Liver (tissue), 9 donors: Measurements from ENCODE around the gene ME1. TPM values are rescaled to one million over a fixed set of nuclear protein-coding genes. Genes with fewer than 3 reads are reported as not detected.

Experiments used
- DNase-seq: peaks from one replicate; pipeline ENCODE4 v3.0.0-alpha.2; 2017; ENCODE audit warnings: low spot score
- H3K27ac ChIP-seq, 2 donors: one replicate each; pipeline ENCODE4 v1.7.0; 2013; ENCODE audit warnings: inconsistent platforms in 2 of 2, low read length in 2 of 2, control low read depth in 1 of 2, low read depth in 1 of 2, mild to moderate bottlenecking in 1 of 2
- H3K27me3 ChIP-seq, 4 donors: one replicate each; pipeline versions ENCODE4 v1.6.1 to v1.7.0; 2013; ENCODE audit warnings: low read length in 3 of 4, inconsistent platforms in 1 of 4, mild to moderate bottlenecking in 1 of 4, moderate library complexity in 1 of 4; ENCODE audit not compliant: control insufficient read depth in 4 of 4, insufficient read depth in 4 of 4
- H3K36me3 ChIP-seq, 4 donors: one replicate each; pipeline versions ENCODE4 v1.6.1 to v1.7.0; 2013; ENCODE audit warnings: low read length in 3 of 4, mild to moderate bottlenecking in 3 of 4, low read depth in 1 of 4, moderate library complexity in 1 of 4; ENCODE audit not compliant: control insufficient read depth in 4 of 4, insufficient read depth in 3 of 4
- H3K4me1 ChIP-seq, 4 donors: one replicate each; pipeline versions ENCODE4 v1.6.1 to v1.7.0; 2013; ENCODE audit warnings: low read length in 3 of 4, mild to moderate bottlenecking in 3 of 4, moderate library complexity in 1 of 4; ENCODE audit not compliant: control insufficient read depth in 4 of 4, insufficient read depth in 4 of 4
- H3K4me3 ChIP-seq, 3 donors: one replicate each; pipeline versions ENCODE4 v1.6.1 to v1.7.0; 2013; ENCODE audit warnings: low read length in 3 of 3, control low read depth in 1 of 3, low read depth in 1 of 3, mild to moderate bottlenecking in 1 of 3
- H3K9ac ChIP-seq, 2 donors: one replicate each; pipeline ENCODE4 v1.7.0; 2013; ENCODE audit warnings: low read length in 2 of 2, mild to moderate bottlenecking in 2 of 2, moderate library complexity in 2 of 2, control low read depth in 1 of 2, low read depth in 1 of 2
- H3K9me3 ChIP-seq, 4 donors: one replicate each; pipeline versions ENCODE4 v1.6.1 to v1.7.0; 2013; ENCODE audit warnings: low read length in 3 of 4; ENCODE audit not compliant: control insufficient read depth in 4 of 4
- EGR1 ChIP-seq, 2 donors: IDR thresholded peaks; 2 replicates each; pipeline ENCODE4 v1.6.1; 2016 to 2018; ENCODE audit warnings: antibody characterized with exemption in 2 of 2, low read depth in 2 of 2
- FOXA2 ChIP-seq: IDR thresholded peaks from 2 replicates; pipeline ENCODE4 v1.6.1; 2016; ENCODE audit warnings: antibody characterized with exemption
- HNF4A ChIP-seq, 2 donors: conservative IDR thresholded peaks; 2 replicates each; pipeline ENCODE4 v1.6.1; 2016; ENCODE audit warnings: antibody characterized with exemption in 2 of 2, mild to moderate bottlenecking in 2 of 2
- JUND ChIP-seq, 2 donors: IDR thresholded peaks; 2 replicates each; pipeline ENCODE4 v1.6.1; 2016; ENCODE audit warnings: antibody characterized with exemption in 2 of 2
- NR2F2 ChIP-seq: IDR thresholded peaks from 2 replicates; pipeline ENCODE4 v1.6.1; 2016; ENCODE audit warnings: antibody characterized with exemption
- RXRA ChIP-seq, 2 donors: IDR thresholded peaks; 2 replicates each; pipeline ENCODE4 v1.6.1; 2017 to 2018; ENCODE audit warnings: antibody characterized with exemption in 2 of 2, mild to moderate bottlenecking in 1 of 2
- SP1 ChIP-seq: IDR thresholded peaks from 2 replicates; pipeline ENCODE4 v1.6.1; 2018; ENCODE audit warnings: antibody characterized with exemption, mild to moderate bottlenecking
- TAF1 ChIP-seq: conservative IDR thresholded peaks from 2 replicates; pipeline ENCODE4 v1.6.1; 2016; ENCODE audit warnings: antibody characterized with exemption, mild to moderate bottlenecking
- YY1 ChIP-seq: IDR thresholded peaks from 2 replicates; pipeline ENCODE4 v1.6.1; 2016; ENCODE audit warnings: antibody characterized with exemption, mild to moderate bottlenecking
- WGBS: extraction: QIAGEN DNeasy Blood & Tissue Kit; methylation state at CpG from one replicate; pipeline ENCODE4 v1.1.7; 2013; 5-methylcytosine and 5-hydroxymethylcytosine counted together
- polyA plus RNA-seq, 2 donors: library from polyadenylated mRNA; stranded (reverse) in 1 of 2; unstranded in 1 of 2; fragments of 200-250 nt in 1 of 2; fragments of >200 nt in 1 of 2; fragmentation: Nextera tagmentation in 1 of 2; extraction: Ambion mirVana in 1 of 2; gene quantifications; one replicate each; pipeline versions ENCODE4 v1.2.1 to v1.2.3, GENCODE V29; 2013 to 2015
- total RNA-seq, 2 donors: library from RNA; depleted of rRNA; stranded (reverse); fragments of >200 nt; gene quantifications; one replicate each; pipeline ENCODE4 v1.2.3, GENCODE V29; 2014
- TF ChIP-seq, protein P1 (sequence below): fragments of 150-350 bp; IDR thresholded peaks from 2 replicates; pipeline ENCODE4 v1.5.1; 2017; ENCODE audit warnings: improper control_type of control experiment, low read depth, low read length; ENCODE audit not compliant: missing input control
- TF ChIP-seq, protein P2 (sequence below): IDR thresholded peaks from 2 replicates; pipeline ENCODE4 v1.6.1; 2016; ENCODE audit warnings: antibody characterized with exemption
- TF ChIP-seq, protein P3 (sequence below): IDR thresholded peaks from 2 replicates; pipeline ENCODE4 v1.6.1; 2016; ENCODE audit warnings: antibody characterized with exemption
- donor health status: healthy.
- donor health status: healthy.
- donor health status: healthy.
- donor health status: healthy.
- donor health status: healthy.

The ME1 gene
- total and polyA plus RNA-seq, 4 donors: 4.3 to 7.8 (median 5.5) TPM

DNA sequence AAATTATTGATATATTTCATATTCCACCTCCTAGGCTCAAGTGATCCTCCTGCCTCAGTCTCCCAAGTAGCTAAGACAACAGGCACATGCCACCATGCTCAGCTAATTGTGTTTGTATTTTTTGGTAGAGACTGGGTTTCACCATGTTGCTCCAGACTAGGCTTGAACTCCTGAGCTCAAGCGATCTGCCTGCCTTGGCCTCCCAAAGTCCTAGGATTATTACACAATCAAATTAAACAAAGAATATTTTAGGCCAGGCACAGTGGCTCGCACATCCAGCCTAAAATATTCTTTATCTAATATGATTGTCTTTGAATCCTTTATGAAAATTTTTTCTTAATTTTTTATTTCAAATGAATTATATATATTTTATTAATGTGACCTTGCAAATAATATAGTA lies 17.8 kb downstream of the ME1 start (continued):
- TF ChIP-seq, protein P1, sequence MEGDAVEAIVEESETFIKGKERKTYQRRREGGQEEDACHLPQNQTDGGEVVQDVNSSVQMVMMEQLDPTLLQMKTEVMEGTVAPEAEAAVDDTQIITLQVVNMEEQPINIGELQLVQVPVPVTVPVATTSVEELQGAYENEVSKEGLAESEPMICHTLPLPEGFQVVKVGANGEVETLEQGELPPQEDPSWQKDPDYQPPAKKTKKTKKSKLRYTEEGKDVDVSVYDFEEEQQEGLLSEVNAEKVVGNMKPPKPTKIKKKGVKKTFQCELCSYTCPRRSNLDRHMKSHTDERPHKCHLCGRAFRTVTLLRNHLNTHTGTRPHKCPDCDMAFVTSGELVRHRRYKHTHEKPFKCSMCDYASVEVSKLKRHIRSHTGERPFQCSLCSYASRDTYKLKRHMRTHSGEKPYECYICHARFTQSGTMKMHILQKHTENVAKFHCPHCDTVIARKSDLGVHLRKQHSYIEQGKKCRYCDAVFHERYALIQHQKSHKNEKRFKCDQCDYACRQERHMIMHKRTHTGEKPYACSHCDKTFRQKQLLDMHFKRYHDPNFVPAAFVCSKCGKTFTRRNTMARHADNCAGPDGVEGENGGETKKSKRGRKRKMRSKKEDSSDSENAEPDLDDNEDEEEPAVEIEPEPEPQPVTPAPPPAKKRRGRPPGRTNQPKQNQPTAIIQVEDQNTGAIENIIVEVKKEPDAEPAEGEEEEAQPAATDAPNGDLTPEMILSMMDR: no peak
- no peak for TF ChIP-seq EGR1 (IDR thresholded peaks at IDR 0.05; ENCODE audit: low read depth in 2 of 2)

DNA sequence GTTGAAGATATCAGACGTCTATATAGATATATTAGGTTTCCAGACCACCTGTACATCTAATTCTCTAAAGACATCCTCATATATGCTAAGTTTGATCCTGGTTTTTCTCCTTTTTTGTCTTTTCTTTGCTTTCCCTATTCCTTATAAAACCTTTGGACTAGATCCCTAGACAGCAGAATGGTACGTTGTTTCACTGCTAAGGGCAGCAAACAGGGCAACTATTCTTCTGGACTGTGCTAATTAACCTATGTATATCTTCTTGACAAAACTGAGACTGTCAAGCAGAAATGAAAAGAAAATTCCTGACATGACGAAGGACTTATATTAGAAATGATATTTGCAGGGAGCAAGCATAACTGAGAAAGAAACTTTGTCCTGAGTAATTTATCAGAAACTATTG lies 19.1 kb downstream of the ME1 start:
- Histone ChIP-seq H3K9me3 (no peaks in the 10 kb centered on the region), H3K4me3 (no peak overlapping the region), H3K27me3 (no peaks in the 10 kb centered on the region), H3K36me3 (no peaks in the 10 kb centered on the region), H3K9ac (no peak overlapping the region), H3K27ac (no peak overlapping the region), H3K4me1 (peaks cover 0 to 2% (median 0%) of the 10 kb centered on the region in 4 donors)
- TF ChIP-seq RXRA (IDR thresholded peaks at IDR 0.05) (no peak), SP1 (no peak), TAF1 (no peak), EGR1 (IDR thresholded peaks at IDR 0.05; ENCODE audit: low read depth in 2 of 2) (no peak), YY1 (no peak), FOXA2 (no peak), NR2F2 (no peak), JUND (IDR thresholded peaks at IDR 0.05) (no peak)
- TF ChIP-seq, protein P1: no peak
- TF ChIP-seq, protein P2, sequence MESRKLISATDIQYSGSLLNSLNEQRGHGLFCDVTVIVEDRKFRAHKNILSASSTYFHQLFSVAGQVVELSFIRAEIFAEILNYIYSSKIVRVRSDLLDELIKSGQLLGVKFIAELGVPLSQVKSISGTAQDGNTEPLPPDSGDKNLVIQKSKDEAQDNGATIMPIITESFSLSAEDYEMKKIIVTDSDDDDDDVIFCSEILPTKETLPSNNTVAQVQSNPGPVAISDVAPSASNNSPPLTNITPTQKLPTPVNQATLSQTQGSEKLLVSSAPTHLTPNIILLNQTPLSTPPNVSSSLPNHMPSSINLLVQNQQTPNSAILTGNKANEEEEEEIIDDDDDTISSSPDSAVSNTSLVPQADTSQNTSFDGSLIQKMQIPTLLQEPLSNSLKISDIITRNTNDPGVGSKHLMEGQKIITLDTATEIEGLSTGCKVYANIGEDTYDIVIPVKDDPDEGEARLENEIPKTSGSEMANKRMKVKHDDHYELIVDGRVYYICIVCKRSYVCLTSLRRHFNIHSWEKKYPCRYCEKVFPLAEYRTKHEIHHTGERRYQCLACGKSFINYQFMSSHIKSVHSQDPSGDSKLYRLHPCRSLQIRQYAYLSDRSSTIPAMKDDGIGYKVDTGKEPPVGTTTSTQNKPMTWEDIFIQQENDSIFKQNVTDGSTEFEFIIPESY: no peak
- TF ChIP-seq, protein P3, sequence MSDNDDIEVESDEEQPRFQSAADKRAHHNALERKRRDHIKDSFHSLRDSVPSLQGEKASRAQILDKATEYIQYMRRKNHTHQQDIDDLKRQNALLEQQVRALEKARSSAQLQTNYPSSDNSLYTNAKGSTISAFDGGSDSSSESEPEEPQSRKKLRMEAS: no peak
- DNase-seq: no peak
- 81% methylated on average over 3 of the region's 3 CpGs for WGBS

GRCh38 chr6:83403191-83403590 lies 27.7 kb downstream of the ME1 start:
- no peaks in the 10 kb centered on the region for H3K4me1 ChIP-seq
- DNase-seq: no peak
- H3K4me3 ChIP-seq: no peak overlapping the region
- 92% methylated on average over 1 of the region's 1 CpG for WGBS
- no peaks in the 10 kb centered on the region for H3K27me3 ChIP-seq
- no peak overlapping the region for H3K9ac ChIP-seq
- no peak overlapping the region for H3K27ac ChIP-seq
- no peaks in the 10 kb centered on the region for H3K36me3 ChIP-seq
- no peaks in the 10 kb centered on the region for H3K9me3 ChIP-seq
- no peak for TF ChIP-seq HNF4A (conservative IDR thresholded peaks at IDR 0.05)
- TF ChIP-seq FOXA2: no peak
